Right renal cortex interstitium (tissue), 3 donors: ENCODE data around the gene NEU4. TPM values are rescaled to one million over a fixed set of nuclear protein-coding genes. Genes with fewer than 3 reads are reported as not detected.
"Not testable (repeated sequence)": the region's sequence is repeated elsewhere in the genome, so short reads cannot be mapped to it uniquely, and the experiment has no call there.

Experiments
- DNase-seq, 3 donors: peaks; one replicate each; pipeline ENCODE4 v3.0.0-alpha.2; 2013; ENCODE audit warnings: low read depth in 3 of 3, low spot score in 2 of 3
- polyA plus RNA-seq, 3 donors: library from polyadenylated mRNA; unstranded; fragments of 120-200 nt; gene quantifications; one replicate each; pipeline ENCODE4 v1.2.1, GENCODE V29; 2013; ENCODE audit not compliant: insufficient read length in 3 of 3

Gene NEU4
- polyA plus RNA-seq, 3 donors, result 0.92 to 1.8 (median 1.3) TPM

GRCh38 chr2:241823531-241824437, 14.8 kb downstream of the NEU4 start:
- DNase-seq, result not testable (repeated sequence)

DNA sequence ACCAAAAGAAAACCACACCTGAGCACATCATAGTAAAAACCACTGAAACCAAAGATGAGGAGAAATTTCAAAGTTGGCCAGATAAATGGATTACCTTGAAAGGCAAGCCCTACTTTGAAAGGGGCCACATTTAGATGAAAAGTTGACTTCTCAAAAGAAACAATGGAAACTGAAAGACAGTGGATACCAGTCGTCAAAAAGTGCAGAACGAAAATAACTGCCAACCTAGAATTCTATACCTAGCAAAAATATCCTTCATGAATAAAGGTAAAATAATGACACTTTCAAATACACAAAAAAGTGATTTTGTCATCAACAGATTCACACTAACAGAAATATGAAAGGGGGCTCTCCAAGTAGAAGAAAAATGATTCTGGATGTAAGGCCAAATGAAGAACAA, 18.4 kb downstream of the NEU4 start:
- DNase-seq, result no peak

DNA sequence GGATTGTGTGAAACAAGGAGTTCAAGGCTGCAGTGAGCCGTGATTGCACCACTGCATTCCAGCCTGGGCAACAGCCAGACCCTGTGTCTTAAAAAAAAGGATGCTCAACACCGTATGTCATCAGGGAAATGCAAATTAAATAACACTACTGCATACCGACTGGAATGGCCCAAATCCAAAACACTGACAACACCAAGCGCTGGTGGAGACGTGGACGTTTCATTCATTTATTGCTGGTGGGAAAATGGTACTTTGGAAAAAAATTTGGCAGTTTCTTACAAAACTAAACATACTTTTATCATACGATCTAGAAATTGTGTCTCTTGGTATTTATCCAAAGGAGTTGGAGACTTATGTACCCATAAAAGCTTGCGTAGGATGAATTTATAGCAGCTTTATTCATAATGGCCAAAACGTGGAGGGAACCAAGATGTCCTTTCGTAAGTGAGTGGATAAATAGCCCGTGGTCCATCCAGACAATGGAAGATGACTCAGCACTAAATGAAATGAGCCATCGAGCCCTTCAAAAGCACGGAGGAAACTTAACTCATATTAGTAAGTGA, 24.2 kb downstream of the NEU4 start:
- no peak for DNase-seq

- DNase-seq, result not testable (repeated sequence)
Observed at GRCh38 chr2:241833756-241834526, 24.9 kb downstream of the NEU4 start.

DNA sequence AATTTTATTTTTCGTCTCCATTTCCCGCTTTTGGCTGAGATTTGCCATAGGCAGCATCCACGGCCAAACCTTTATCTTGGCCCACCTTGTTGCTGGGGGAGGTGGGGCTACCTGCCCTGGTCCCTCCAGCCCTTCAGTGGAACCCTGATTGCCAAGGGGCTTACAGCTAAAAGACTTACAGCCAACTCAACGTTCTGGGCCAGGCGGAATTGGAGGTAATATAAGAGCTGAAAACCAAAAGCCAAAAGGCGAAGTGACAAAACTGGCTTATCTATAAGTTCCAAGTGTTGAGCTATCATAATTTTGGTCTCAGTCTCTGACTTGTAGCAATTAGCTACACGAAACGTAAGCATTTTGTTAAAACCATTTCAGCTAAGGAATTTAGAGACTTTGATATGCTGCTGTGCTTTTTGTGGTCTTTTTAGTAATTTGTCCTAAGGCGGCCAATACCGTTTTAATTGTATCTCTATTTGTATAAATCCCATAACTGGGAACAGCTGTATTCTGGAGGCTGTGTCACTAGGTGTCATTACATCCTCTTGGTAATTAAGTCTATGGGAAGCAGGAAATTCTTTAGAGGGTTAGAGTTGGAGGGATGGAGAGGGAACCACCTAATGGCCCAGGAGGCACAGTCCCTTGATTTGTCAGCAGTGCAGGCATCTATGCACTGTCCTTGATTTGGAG, 25.7 kb downstream of the NEU4 start:
- DNase-seq, result no peak

DNA sequence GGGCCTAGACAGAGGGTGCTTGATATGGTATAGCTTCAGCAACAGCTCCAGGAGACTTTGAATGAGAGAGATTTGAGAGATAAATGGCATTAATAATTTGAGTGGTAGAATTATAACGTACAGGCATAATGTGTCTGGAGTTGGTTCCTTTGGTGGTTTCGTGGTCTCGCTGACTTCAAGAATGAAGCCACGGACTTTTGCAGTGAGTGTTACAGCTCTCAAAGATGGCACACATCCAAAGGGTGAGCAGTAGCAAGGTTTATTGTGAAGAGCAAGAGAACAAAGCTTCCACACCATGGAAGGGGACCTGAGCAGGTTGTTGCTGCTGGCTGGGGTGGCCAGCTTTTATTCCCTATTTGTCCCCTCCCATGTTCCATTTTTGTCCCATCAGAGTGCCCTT, 26.6 kb downstream of the NEU4 start:
- DNase-seq, result no peak

DNA sequence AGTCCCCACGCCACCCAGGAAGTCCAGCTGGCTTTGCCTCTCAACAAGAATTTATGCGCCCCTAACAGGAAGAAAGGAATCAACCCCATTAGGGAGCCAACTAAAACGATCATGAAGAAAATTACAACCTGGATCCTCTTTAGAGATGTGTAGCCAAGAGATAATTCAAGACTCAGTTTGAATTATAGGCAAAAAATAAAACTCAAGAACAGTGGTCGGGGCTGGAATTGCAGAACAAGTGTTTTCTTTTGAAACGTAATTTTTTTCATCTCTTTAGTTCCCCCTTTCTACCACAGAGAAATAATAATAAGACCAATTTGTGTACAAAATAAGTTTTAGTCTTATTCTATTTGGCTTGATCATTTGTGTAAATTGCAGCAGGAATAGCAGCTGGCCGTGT, 27.3 kb downstream of the NEU4 start:
- no peak for DNase-seq

GRCh38 chr2:241837197-241837965, 28.4 kb downstream of the NEU4 start:
- no peak for DNase-seq

GRCh38 chr2:241841181-241842066, 32.4 kb downstream of the NEU4 start:
- DNase-seq, result no peak

GRCh38 chr2:241842067-241842415, 33.0 kb downstream of the NEU4 start:
- DNase-seq, result no peak

DNA sequence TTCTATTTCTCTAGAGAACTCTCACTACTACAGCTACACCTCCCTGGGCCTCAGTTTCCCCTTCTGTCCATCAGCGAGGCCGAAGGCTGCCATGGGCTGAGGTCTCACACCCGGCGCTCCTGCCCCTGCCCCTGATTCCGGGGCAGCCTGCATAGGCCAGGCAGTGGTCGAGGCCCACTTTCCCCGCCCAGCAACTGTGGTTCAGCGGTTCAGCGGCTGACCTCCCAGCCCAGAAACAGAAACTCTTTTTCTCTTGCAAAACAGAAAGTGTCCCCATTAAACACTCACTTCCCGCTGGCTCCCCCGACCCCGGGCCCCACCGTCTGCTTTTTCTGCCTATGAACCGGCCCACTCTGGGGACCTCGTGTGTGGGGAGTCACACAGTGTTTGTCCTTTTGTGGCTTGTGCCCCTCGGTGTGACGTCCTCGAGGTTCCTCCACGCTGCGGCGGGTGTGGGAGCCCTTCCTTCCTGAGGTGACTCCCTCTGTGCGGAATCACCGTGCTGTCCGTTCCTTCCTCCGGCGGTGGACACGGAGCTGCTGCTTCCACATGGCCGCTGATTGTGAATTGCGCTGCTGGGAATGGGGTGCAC, 33.7 kb downstream of the NEU4 start:
- no peak for DNase-seq

DNA sequence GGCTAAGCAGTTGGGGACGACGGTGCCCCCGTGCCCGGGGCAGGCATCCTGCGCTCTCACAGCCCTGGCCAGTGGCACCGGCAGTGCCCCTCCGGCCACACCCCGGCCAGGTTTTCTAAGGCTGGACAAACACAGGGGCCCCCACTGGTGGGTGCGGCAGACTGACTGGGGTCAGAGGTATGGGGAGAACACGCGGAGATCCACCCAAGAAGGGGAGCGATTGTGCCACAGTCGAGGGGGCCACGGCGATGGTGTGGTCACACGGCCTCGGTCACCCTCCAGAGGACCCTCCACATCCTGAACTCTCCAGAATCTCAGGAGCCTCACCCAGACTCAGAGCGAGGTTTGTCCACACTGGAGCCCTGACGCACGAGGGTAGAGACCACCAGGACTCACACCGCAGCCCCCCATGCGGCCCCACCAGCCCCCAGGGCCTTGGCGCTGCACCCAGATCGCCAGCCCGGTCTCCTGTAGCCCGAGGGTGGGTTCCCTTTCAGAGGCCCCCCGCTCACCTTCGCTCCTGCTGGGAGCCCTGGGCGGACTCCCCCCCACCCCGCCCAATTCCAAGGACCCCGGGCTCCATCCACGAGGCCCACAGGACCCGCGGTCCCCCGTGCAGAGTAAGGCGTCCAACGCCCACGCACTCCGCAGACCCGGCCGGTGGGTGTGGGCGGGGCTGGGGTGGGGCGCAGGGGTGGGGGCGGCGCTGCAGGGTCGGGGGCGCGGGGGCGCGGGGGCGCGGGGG, 34.5 kb downstream of the NEU4 start:
- no peak for DNase-seq

- peak in 2 of 3 donors; percentile 36 to 38 for DNase-seq
Observed at GRCh38 chr2:241844066-241844728, 35.2 kb downstream of the NEU4 start.

DNA sequence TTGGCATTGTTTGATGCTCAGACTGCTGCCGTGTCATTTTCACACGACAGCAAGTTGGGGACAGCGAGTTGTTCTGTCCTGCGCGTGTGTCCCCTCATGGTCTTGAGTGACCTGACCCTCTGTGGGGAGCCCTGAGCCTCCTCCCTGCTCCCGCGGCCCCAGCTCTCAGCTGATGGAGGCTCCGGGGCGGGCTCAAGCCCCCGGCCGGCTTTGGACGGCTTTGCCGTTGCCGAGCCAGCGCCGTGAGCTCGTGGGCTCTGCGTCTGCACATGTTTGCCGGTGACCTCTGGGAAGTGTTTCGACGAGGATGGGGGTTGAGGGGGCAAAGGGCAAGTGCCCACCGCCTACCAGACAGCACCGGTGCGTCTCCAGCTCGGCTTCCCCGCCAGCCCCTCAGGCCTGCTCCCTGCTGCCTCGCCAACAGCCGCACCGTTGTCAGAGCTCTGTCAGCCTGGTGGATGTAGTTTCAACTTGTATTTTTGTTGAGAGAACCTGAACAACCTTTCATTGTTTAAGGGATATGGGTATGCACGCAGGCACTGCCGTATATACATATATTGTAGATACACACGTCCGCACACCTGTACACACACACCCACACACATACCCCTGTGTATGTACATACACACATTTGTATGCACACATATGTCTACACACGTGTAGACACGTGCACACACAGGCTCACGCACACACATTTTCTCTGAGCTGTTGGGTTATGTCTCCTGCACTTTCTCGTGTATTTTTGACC, 36.0 kb downstream of the NEU4 start:
- DNase-seq, result no peak

- DNase-seq, result no peak
Observed at GRCh38 chr2:241846406-241846805, 37.4 kb downstream of the NEU4 start.

DNA sequence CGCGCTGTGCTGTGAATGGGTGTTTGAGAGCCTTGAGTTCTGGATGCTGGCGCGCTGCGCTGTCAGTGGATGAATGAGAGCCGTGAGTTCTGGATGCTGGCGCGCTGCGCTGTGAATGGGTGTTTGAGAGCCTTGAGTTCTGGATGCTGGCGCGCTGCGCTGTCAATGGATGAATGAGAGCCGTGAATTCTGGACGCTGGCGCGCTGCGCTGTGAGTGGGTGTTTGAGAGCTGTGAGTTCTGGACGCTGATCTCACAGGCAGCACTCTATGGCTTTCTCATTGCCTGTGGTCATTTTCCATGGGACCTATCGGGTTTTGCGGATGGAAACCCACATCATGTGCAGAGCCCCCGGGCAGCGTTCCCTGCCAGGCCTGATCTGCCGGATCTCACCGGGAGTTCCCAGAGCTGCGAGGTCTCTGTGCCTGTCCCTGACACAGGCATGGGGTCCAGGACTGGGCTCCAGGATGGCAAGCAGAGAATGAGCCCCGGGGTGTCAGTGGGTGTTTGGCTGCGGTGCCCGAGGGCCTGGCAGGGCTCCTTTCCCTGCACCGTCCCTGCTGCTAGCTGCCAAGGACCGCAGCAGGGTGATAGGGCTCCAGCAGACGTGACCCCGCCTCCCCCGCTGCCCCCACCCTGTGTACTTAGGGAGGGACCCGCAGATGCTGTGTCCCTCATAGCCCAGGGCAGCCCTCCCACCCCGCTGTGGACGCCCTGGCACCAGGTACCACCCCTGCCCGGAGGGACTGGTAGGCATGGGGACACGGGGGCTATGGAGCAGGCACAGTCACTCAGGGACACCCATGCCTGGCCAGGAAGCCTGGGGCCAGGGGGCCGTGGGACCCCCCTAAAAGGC, 40.0 kb downstream of the NEU4 start:
- DNase-seq, result no peak
